ENCODE measurements around the gene HOXD10.

HOXD10 gene

DNA sequence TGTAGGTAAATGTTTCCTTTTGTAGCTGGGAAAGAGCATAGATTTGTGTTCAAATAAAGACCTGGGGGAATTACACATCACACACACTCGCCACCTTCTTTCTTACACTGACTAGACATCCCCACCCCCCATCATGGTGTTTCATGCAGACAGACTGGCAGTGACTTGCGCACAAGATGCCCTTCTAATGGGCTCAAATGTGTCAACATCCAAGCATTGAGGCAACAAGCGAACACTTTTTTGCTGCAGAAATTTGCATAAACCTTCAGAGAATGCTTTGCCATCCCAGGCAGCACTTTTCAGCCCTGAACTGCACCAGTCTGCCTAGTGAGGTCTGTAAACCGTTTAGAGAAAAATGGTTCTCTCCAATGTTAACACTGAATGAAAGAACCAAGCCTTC is 17.5 kb downstream of the HOXD10 start:
- no peak overlapping the region for H3K4me2 ChIP-seq (ENCODE audit: low read length)
- no peaks in the 10 kb centered on the region for H3K27me3 ChIP-seq (ENCODE audit: low read depth, low read length)
- no peak for TF ChIP-seq EZH2phosphoT487 (IDR thresholded peaks at IDR 0.05; ENCODE audit: low read depth)
- TF ChIP-seq, protein P1, sequence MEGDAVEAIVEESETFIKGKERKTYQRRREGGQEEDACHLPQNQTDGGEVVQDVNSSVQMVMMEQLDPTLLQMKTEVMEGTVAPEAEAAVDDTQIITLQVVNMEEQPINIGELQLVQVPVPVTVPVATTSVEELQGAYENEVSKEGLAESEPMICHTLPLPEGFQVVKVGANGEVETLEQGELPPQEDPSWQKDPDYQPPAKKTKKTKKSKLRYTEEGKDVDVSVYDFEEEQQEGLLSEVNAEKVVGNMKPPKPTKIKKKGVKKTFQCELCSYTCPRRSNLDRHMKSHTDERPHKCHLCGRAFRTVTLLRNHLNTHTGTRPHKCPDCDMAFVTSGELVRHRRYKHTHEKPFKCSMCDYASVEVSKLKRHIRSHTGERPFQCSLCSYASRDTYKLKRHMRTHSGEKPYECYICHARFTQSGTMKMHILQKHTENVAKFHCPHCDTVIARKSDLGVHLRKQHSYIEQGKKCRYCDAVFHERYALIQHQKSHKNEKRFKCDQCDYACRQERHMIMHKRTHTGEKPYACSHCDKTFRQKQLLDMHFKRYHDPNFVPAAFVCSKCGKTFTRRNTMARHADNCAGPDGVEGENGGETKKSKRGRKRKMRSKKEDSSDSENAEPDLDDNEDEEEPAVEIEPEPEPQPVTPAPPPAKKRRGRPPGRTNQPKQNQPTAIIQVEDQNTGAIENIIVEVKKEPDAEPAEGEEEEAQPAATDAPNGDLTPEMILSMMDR (IDR thresholded peaks at IDR 0.05; ENCODE audit: low read depth, low read length): no peak
- no peaks in the 10 kb centered on the region for H3K79me2 ChIP-seq (ENCODE audit: low read length)
- H2AFZ ChIP-seq (ENCODE audit: low read depth, low read length): no peak overlapping the region
- no peaks in the 10 kb centered on the region for H3K36me3 ChIP-seq (replicated peaks; ENCODE audit: low read depth, low read length)
- no peak overlapping the region for H3K4me3 ChIP-seq (ENCODE audit: low read length)
- H3K27ac ChIP-seq (ENCODE audit: low read length): no peak overlapping the region
- no peaks in the 10 kb centered on the region for H4K20me1 ChIP-seq (ENCODE audit: insufficient read depth, low read length)
- no peak overlapping the region for H3K9ac ChIP-seq (ENCODE audit: low read length)
- H3K9me3 ChIP-seq (ENCODE audit: insufficient read depth, low read length): no peaks in the 10 kb centered on the region
- no peaks in the 10 kb centered on the region for H3K4me1 ChIP-seq (ENCODE audit: low read length)

DNA sequence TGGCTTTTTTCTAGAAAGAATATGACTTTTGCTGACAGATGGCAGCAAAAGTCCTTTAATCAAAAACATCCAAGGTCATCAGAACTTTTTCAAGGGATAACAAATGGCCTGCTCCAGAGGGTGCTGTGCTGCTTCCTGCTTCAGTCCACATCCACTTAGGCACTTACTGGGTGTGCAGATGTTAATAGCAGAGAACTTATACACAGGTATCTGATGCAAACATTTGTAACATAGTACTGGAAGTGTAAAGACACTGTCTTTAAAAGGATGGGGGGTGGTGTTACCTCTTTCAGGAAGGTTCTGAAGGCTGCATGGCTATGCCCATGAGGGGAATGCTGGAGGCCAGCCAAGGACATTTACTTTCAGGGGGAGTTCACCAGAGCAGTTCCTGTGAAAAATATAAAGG is 18.5 kb downstream of the HOXD10 start:
- Histone ChIP-seq H3K4me1 (ENCODE audit: low read length) (no peaks in the 10 kb centered on the region), H3K36me3 (replicated peaks; ENCODE audit: low read depth, low read length) (no peaks in the 10 kb centered on the region), H3K4me3 (ENCODE audit: low read length) (no peak overlapping the region), H3K27me3 (ENCODE audit: low read depth, low read length) (no peaks in the 10 kb centered on the region), H2AFZ (ENCODE audit: low read depth, low read length) (no peak overlapping the region), H3K9me3 (ENCODE audit: insufficient read depth, low read length) (no peaks in the 10 kb centered on the region), H3K27ac (ENCODE audit: low read length) (no peak overlapping the region), H3K9ac (ENCODE audit: low read length) (no peak overlapping the region), H3K79me2 (ENCODE audit: low read length) (no peaks in the 10 kb centered on the region), H4K20me1 (ENCODE audit: insufficient read depth, low read length) (no peaks in the 10 kb centered on the region), H3K4me2 (ENCODE audit: low read length) (no peak overlapping the region)
- TF ChIP-seq EZH2phosphoT487 (IDR thresholded peaks at IDR 0.05; ENCODE audit: low read depth): no peak
- TF ChIP-seq, protein P1 (IDR thresholded peaks at IDR 0.05; ENCODE audit: low read depth, low read length): no peak; the same call in 1 of the 2 replicates

DNA sequence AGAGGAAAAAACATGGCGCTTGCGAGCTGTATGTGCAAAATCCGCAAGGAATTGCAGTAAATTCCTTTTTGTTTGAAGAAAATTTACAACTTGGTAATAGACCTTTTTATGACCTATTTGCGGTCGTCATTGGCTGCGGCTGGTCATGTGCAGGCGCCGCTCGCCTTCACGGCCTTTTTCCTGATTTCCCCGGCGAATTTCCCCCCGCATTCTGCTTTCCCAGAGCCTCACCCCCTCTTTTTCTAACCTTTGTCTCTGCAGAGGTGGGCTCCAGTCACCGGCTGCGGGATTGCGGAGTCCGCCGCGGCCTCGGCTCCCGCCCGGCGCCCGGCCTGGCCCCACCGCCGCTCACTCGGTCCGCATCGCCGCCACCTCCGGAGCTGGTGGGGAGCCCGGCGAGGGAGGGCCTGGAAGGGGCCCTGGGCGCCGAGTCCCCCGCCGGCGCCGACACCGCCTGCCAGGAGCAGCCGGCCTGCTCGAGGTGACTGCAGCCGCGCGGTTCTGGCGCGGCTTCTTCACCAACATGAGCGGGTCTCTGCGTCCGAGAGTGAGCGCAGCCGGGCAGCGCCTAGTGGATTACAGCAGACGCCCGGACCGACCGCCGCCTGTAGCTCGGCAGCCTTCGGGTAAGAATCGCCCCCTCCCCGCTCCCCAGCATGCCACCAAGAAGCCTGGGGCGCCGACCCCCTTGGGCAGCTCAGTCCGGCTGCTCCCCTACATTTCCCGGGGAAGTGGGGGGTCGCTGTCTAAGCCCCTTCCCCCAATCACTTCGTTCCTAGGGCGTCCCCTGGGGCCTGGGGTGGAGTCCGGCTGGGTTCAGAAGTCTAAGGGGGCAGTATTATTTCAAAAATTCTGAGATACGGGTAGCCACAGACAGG is 20.0 kb downstream of the HOXD10 start:
- Histone ChIP-seq H3K4me3 (ENCODE audit: low read length) (no peak overlapping the region), H3K9me3 (ENCODE audit: insufficient read depth, low read length) (no peaks in the 10 kb centered on the region), H3K4me1 (ENCODE audit: low read length) (0 out of 2 replicates have a peak, but pooled peaks cover 5% of the 10 kb centered on the region), H3K79me2 (ENCODE audit: low read length) (no peaks in the 10 kb centered on the region), H3K27ac (ENCODE audit: low read length) (no peak overlapping the region), H3K4me2 (ENCODE audit: low read length) (no peak overlapping the region), H2AFZ (ENCODE audit: low read depth, low read length) (no peak overlapping the region), H4K20me1 (ENCODE audit: insufficient read depth, low read length) (no peaks in the 10 kb centered on the region), H3K9ac (ENCODE audit: low read length) (no peak overlapping the region), H3K27me3 (ENCODE audit: low read depth, low read length) (no peaks in the 10 kb centered on the region), H3K36me3 (replicated peaks; ENCODE audit: low read depth, low read length) (no peaks in the 10 kb centered on the region)
- TF ChIP-seq, protein P1 (IDR thresholded peaks at IDR 0.05; ENCODE audit: low read depth, low read length): no peak
- no peak for TF ChIP-seq EZH2phosphoT487 (IDR thresholded peaks at IDR 0.05; ENCODE audit: low read depth)

- Histone ChIP-seq H3K4me1 (ENCODE audit: low read length) (0 out of 2 replicates have a peak, but pooled peaks cover 5% of the 10 kb centered on the region), H2AFZ (ENCODE audit: low read depth, low read length) (no peak overlapping the region), H4K20me1 (ENCODE audit: insufficient read depth, low read length) (no peaks in the 10 kb centered on the region), H3K36me3 (replicated peaks; ENCODE audit: low read depth, low read length) (no peaks in the 10 kb centered on the region), H3K27me3 (ENCODE audit: low read depth, low read length) (no peaks in the 10 kb centered on the region), H3K9me3 (ENCODE audit: insufficient read depth, low read length) (no peaks in the 10 kb centered on the region), H3K79me2 (ENCODE audit: low read length) (no peaks in the 10 kb centered on the region), H3K27ac (ENCODE audit: low read length) (no peak overlapping the region), H3K4me3 (ENCODE audit: low read length) (no peak overlapping the region), H3K4me2 (ENCODE audit: low read length) (no peak overlapping the region), H3K9ac (ENCODE audit: low read length) (no peak overlapping the region)
- TF ChIP-seq EZH2phosphoT487 (IDR thresholded peaks at IDR 0.05; ENCODE audit: low read depth): no peak
- TF ChIP-seq, protein P1 (IDR thresholded peaks at IDR 0.05; ENCODE audit: low read depth, low read length): no peak
Measured at GRCh38 chr2:176137252-176137580, 20.6 kb downstream of the HOXD10 start.

Data from OCI-LY3 (cell line).